ENCODE measurements around the gene CHRNB2.

GRCh38 chr1:154619181-154619948 lies 51.8 kb downstream of the CHRNB2 start:
- TF ChIP-seq CEBPB (IDR thresholded peaks at IDR 0.05) (no peak), EGR1 (IDR thresholded peaks at IDR 0.05) (no peak), EP300 (IDR thresholded peaks at IDR 0.05; ENCODE audit: borderline replicate concordance) (no peak), RAD21 (IDR thresholded peaks at IDR 0.05; ENCODE audit: low read depth) (no peak), CREB1 (IDR thresholded peaks at IDR 0.05; ENCODE audit: low read depth) (no peak), TAF1 (IDR thresholded peaks at IDR 0.05; ENCODE audit: low read depth) (no peak), TCF12 (IDR thresholded peaks at IDR 0.05; ENCODE audit: low read depth) (no peak), TEAD4 (IDR thresholded peaks at IDR 0.05) (no peak), NFIC (IDR thresholded peaks at IDR 0.05) (no peak), ZBTB7A (IDR thresholded peaks at IDR 0.05; ENCODE audit: low read depth) (no peak)

All from Ishikawa (cell line).